ENCODE measurements around the gene YPEL1. TPM values are rescaled to one million over a fixed set of nuclear protein-coding genes. Genes with fewer than 3 reads are reported as not detected.

YPEL1 gene
- total and polyA plus RNA-seq, 2 of the 13 experiments (the other 11 are each of a cell fraction or from before 2014, with no cell fraction given) = 0.33 to 2.5 TPM

GRCh38 chr22:21657360-21658032 lies 78.1 kb downstream of the YPEL1 start (continued):
- no peak for TF ChIP-seq PRDM15 (CRISPR knock-in tag; IDR thresholded peaks at IDR 0.05)
- 0 out of 2 replicates have a peak, but pooled peaks have one; percentile 13 for TF ChIP-seq ZNF691 (CRISPR knock-in tag; IDR thresholded peaks at IDR 0.05; ENCODE audit: borderline replicate concordance, low read depth)
- no peak for TF ChIP-seq SNAI1 (CRISPR knock-in tag; IDR thresholded peaks at IDR 0.05; ENCODE audit: borderline replicate concordance)
- TF ChIP-seq MAFG (CRISPR knock-in tag; IDR thresholded peaks at IDR 0.05) = no peak
- TF ChIP-seq ZNF354B (CRISPR knock-in tag; IDR thresholded peaks at IDR 0.05) = no peak
- TF ChIP-seq ZNF18 (CRISPR knock-in tag; IDR thresholded peaks at IDR 0.05; ENCODE audit: insufficient replicate concordance) = no peak
- TF ChIP-seq CENPBD1 (CRISPR knock-in tag; IDR thresholded peaks at IDR 0.05; ENCODE audit: borderline replicate concordance, low read depth) = no peak
- no peak for TF ChIP-seq RCOR2 (CRISPR knock-in tag; IDR thresholded peaks at IDR 0.05)
- TF ChIP-seq ARID4A (CRISPR knock-in tag; IDR thresholded peaks at IDR 0.05; ENCODE audit: borderline replicate concordance) = peak; percentile 83
- no peak for TF ChIP-seq ARNT (IDR thresholded peaks at IDR 0.05)
- TF ChIP-seq ZEB1 (IDR thresholded peaks at IDR 0.05; ENCODE audit: insufficient replicate concordance, low read depth) = no peak
- TF ChIP-seq MIER3 (CRISPR knock-in tag; IDR thresholded peaks at IDR 0.05; ENCODE audit: borderline replicate concordance) = no peak
- peak; percentile 95 for TF ChIP-seq U2AF1 (optimal IDR thresholded peaks at IDR 0.05; ENCODE audit: low read depth, low read length)
- no peak for TF ChIP-seq ZBTB10 (CRISPR knock-in tag; IDR thresholded peaks at IDR 0.05; ENCODE audit: borderline replicate concordance)

Data from HepG2 (cell line).